ENCODE measurements around the gene SEC11A.
"Not testable (repeated sequence)": the region's sequence is repeated elsewhere in the genome, so short reads cannot be mapped to it uniquely, and the experiment has no call there.

Gene SEC11A

GRCh38 chr15:84736375-84736774, 20.4 kb upstream of the SEC11A start:
- no peak for DNase-seq

GRCh38 chr15:84735480-84736061, 19.6 kb upstream of the SEC11A start:
- not testable (repeated sequence) for DNase-seq

- no peak for DNase-seq
Measured at GRCh38 chr15:84734794-84735479, 19.0 kb upstream of the SEC11A start.

- DNase-seq = no peak
Measured at GRCh38 chr15:84731774-84732173, 15.8 kb upstream of the SEC11A start.

- DNase-seq = no peak
Measured at GRCh38 chr15:84727429-84727828, 11.5 kb upstream of the SEC11A start.

GRCh38 chr15:84725001-84725491, 9.1 kb upstream of the SEC11A start:
- DNase-seq = no peak

- no peak for DNase-seq
Measured at GRCh38 chr15:84722628-84723027, 6.7 kb upstream of the SEC11A start.

GRCh38 chr15:84721371-84721770, 5.4 kb upstream of the SEC11A start:
- no peak for DNase-seq

GRCh38 chr15:84715441-84716035, 401 bp downstream of the SEC11A start:
- peak in 1 of 2 donors; percentile 43 for DNase-seq

- DNase-seq = no peak
Measured at GRCh38 chr15:84714821-84715220, 1.1 kb downstream of the SEC11A start.

GRCh38 chr15:84714372-84714771, 1.6 kb downstream of the SEC11A start:
- DNase-seq = no peak

GRCh38 chr15:84703808-84704207, 12.1 kb downstream of the SEC11A start:
- no peak for DNase-seq

GRCh38 chr15:84702961-84703482, 12.9 kb downstream of the SEC11A start:
- DNase-seq = peak in 1 of 2 donors; percentile 30

GRCh38 chr15:84699538-84700191, 16.3 kb downstream of the SEC11A start:
- no peak for DNase-seq

GRCh38 chr15:84697236-84697990, 18.5 kb downstream of the SEC11A start:
- DNase-seq = no peak

GRCh38 chr15:84696757-84697156, 19.2 kb downstream of the SEC11A start:
- DNase-seq = no peak

GRCh38 chr15:84690342-84690741, 25.6 kb downstream of the SEC11A start:
- DNase-seq = no peak

- DNase-seq = no peak
Measured at GRCh38 chr15:84689858-84690257, 26.1 kb downstream of the SEC11A start.

- DNase-seq = not testable (repeated sequence)
Measured at GRCh38 chr15:84686446-84686845, 29.5 kb downstream of the SEC11A start.

- no peak for DNase-seq
Measured at GRCh38 chr15:84685304-84685703, 30.6 kb downstream of the SEC11A start.

- no peak for DNase-seq
Measured at GRCh38 chr15:84684092-84684491, 31.8 kb downstream of the SEC11A start.

- no peak for DNase-seq
Measured at GRCh38 chr15:84681831-84682230, 34.1 kb downstream of the SEC11A start.

GRCh38 chr15:84671211-84671610, 44.7 kb downstream of the SEC11A start:
- no peak for DNase-seq
